ENCODE results near the gene CD82.

The CD82 gene

DNA sequence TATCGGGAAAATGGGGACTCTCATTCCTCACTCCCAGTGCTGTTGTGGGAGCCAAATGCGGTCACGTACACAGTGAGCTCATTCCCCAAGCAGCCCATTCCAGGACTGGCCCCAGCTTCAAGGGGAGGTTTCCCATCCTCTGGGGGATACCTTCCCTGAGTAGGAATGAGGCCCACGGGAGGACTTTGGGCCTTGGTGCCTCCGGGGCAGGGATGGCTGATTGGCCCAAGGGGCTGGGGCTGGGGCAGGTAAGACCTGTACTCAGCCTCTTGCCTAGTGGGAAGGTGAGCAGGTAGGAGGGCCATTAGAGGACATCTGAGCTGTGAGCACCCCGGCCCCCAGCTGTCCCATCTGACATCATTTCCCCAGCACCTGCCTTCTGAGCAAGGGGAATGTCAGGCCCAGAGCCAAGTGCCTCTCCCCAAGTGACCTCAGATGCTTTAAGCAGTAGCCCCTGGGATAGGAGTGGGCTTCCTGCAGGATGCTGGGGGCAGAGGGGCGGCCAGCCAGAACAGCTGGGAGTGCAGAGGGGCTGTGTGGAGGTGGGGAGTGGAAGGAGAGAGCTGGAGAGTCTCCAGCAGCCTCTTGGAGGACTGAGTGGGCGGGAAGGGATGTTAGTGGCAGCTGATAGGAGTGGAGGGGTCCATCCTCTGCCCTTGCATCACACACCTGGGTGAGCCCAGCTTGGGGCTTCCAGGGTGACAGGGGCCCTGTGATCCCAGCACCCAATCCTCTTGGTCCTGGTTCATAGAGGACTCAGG, 58.4 kb downstream of the CD82 start:
- peak overlapping the region; percentile 4; the same call in 1 of the 2 replicates for H3K27ac ChIP-seq
- TF ChIP-seq, protein P1, sequence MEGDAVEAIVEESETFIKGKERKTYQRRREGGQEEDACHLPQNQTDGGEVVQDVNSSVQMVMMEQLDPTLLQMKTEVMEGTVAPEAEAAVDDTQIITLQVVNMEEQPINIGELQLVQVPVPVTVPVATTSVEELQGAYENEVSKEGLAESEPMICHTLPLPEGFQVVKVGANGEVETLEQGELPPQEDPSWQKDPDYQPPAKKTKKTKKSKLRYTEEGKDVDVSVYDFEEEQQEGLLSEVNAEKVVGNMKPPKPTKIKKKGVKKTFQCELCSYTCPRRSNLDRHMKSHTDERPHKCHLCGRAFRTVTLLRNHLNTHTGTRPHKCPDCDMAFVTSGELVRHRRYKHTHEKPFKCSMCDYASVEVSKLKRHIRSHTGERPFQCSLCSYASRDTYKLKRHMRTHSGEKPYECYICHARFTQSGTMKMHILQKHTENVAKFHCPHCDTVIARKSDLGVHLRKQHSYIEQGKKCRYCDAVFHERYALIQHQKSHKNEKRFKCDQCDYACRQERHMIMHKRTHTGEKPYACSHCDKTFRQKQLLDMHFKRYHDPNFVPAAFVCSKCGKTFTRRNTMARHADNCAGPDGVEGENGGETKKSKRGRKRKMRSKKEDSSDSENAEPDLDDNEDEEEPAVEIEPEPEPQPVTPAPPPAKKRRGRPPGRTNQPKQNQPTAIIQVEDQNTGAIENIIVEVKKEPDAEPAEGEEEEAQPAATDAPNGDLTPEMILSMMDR (conservative IDR thresholded peaks at IDR 0.05) = no peak

DNA sequence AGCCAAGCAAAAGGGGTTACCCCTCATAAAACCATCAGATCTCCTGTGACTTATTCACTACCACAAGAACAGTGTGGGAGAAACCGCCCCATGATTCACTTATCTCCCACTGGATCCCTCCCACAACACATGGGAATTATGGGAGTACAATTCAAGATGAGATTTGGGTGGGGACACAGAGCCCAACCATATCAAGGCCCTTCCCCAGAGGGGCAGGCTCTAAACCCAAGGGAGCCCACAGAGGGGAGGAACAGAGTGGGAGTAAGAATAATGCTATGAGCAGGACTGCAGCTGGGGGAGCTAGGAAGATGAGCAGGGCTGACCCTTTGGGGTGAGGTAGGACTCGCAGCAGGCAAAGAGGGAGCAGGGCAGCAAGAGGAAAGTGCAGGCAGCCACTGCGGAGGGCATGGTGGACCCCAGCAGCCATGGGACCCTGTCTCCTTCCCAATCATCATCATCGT, 59.3 kb downstream of the CD82 start:
- H3K27ac ChIP-seq = no peak overlapping the region
- TF ChIP-seq, protein P1 (conservative IDR thresholded peaks at IDR 0.05) = no peak

DNA sequence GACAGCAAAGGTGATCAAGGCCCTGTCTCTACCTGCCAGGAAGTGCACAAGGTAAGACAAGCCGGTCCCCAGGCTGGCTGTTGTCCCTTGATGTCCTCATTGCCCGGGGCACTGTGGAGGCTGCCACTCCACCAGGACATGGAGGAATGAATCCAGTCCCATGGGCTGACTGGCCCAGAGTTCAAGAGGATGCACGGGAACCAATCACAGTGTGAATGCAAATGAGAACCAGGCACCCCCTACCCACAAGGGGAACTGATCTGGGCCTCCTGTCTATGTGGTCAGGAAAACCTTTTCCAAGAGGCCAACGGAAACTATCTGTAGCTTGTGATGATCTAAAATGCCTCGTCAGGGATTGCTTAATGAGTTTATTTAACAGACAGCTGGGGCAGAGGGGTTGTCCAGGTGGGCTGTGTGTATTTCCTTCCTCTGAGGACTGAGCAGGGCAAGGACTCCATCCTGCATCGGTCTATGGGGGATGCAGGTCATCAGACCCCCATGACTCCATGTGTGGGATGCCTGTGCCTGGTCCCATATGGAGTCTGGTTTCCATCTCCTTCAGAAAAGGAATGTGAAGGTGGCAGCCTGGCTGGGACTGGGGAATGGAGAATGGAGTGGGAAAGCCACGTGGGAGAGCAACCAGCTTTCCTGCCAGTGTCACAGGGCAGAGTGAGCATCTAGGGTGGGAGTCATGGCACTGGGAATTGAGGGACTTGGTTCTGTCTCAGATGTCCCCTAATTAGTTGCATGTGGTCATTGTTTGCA, 60.5 kb downstream of the CD82 start:
- no peak overlapping the region for H3K27ac ChIP-seq
- TF ChIP-seq, protein P1 (conservative IDR thresholded peaks at IDR 0.05) = no peak

DNA sequence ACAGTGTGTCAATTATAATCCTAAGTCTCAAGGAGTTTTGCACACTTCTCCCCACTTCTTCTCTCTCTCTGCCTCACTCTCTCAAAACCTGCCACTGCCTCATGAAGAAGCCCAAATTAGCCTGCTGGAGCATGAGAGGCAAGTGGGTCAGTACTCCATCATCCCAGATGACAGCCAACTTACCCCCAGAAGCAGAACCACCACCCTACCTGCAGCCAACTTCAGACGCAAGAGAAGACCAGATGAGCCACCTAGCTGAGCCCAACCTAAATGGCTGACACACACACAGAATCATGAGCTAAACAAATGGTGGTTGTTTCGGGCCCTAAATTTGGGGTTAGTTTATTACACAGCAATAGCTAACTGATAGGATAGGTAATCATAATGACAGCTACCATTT, 61.2 kb downstream of the CD82 start:
- TF ChIP-seq, protein P1 (conservative IDR thresholded peaks at IDR 0.05) = no peak
- H3K27ac ChIP-seq = peak overlapping the region; percentile 59

DNA sequence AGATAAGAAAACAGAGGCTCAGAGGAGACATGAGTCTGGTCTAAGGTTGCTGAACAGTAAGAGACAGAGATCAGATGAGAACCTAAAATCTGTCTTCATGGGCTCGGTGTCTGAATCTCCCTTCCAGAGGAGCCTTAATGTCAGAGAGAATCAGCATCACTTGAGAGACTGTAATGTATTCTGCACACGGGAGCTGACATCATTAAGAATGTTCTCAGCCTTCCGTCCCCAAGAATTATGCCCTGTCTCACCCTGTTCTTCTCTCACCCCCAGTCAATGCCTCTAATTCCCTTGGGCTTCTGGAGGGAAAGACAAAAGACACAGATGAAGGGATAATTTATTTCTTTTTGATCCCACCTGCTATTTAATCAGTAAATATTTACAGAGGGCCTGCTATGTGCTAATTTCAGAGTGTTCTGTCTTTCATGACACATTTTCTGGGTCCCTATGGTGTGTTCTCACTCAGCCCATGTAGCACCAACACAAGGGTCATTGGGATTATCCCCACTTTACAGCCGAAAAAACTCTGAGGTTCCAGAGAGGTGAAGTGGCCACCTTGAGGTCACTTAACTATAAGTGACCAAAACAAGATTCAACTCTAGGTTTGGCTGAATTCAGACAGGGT, 61.8 kb downstream of the CD82 start:
- TF ChIP-seq, protein P1 (conservative IDR thresholded peaks at IDR 0.05) = no peak
- H3K27ac ChIP-seq = peak overlapping the region; percentile 59

DNA sequence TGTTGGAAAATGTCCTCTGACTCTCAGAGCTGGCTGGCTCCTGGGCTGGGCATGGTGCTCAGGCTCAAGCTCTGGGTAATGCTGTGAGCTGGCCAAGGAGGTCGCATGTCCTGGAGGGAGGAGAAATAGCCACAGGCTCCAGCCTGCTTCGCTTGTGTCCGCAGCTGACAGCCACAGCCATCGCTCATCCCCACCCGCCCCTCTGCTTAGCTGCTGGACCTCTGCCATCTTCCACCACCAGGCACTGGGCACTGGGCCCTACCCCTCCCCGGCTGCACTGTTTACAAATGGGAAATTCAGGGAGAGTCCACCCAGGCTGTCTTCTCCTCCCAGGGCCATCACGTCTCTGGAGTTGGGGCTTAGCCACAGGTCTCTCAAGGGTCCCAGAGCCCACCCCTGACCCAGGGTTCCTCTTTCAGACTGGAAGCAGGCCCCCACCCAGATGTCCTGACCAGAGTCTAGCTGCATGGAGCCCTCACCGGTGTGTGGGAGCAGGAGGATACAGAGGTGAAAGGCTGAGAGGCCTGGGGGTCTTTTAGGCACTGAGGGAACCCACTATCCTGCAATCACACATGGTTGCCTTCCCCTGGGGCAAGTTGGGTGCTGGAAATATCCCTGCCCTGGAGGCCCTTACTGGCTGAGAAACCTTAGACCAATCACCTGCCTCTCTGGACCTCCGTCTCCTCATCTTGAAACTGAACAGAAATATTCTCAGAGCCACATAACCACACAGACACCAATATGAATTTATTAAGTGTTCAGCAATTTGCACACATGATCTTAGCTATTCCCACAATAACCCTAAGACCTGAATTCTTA, 62.7 kb downstream of the CD82 start:
- peak overlapping the region; percentile 59 for H3K27ac ChIP-seq
- TF ChIP-seq, protein P1 (conservative IDR thresholded peaks at IDR 0.05) = 0 out of 2 replicates have a peak, but pooled peaks have one; percentile 6

All from VCaP (cell line).